Posterior cingulate gyrus (tissue), 11 donors: ENCODE measurements around the gene TGIF2.

Experiments
- DNase-seq, 10 donors: peaks; one replicate each; pipeline versions ENCODE4 v3.0.0 to v3.0.0-alpha.2; 2020 to 2021; ENCODE audit warnings: mixed read lengths in 3 of 10
- intact Hi-C: fragments of 100-400 bp; cut with DNase I; formaldehyde crosslinking; loops from one replicate; pipeline ENCODE4 v1.15.1; 2023

TGIF2 gene

DNA sequence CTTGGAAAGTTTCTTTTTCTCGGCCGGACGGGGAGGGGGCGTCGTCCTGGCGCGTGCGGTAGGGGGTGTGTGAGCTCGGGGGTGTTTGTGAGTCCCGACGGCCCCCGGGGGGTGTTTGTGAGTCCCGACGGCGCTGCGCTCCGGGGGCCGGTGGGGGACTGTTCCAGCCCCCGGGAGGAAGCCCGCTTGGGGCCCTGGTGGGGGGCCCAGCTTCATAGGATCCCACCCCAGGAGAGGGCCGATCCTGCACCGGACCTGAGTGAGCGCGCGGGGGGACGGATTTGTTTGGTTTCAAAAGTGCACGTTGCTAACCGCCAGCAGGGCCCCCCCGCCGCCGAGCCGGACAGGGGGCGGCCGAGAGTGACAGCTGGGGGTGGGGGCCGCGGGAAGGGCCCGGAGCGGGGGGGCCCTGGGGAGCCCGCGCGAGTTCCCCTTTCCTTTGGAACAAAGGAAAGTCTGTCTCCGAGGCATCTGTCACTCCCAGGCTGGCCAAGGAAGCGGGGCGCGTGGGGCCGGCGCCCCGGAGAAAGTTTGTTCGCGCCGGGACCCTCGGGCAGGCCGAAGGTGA is 485 bp downstream of the TGIF2 start:
- intact Hi-C loops, result no loop called here
- peak in 4 of 10 donors; percentile 26 to 89 (median 58) for DNase-seq

- intact Hi-C loops, result no loop called here
- DNase-seq, result peak in 2 of 10 donors; percentile 20 to 68
Observed at GRCh38 chr20:36574366-36575135, 1.2 kb downstream of the TGIF2 start.

- no peak for DNase-seq
- intact Hi-C loops, result no loop called here
Observed at GRCh38 chr20:36576081-36576445, 2.7 kb downstream of the TGIF2 start.

GRCh38 chr20:36578356-36579041 is 5.1 kb downstream of the TGIF2 start:
- intact Hi-C loops, result no loop called here
- DNase-seq, result peak in 2 of 10 donors; percentile 18 to 29

- no peak for DNase-seq
- intact Hi-C loops, result no loop called here
Observed at GRCh38 chr20:36579996-36580545, 6.7 kb downstream of the TGIF2 start.

GRCh38 chr20:36582322-36582721 is 8.9 kb downstream of the TGIF2 start:
- intact Hi-C loops, result no loop called here
- no peak for DNase-seq

DNA sequence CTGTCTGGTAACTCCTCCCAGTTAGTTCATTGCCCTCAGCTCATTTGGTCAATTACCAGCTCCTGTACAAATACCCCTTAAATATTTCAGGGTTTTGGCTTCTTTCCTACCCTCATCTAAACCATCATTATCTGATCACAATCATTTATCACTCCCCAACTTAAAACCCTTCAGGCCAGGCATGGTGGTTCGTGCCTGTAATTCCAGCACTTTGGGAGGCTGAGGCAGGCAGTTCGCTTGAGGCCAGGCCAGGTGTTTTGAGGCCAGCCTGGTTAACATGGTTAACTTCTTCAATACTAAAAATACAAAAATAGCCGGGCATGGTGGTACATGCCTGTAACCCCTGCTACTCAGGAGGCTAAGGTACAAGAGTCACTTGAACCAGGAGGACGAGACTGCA is 9.4 kb downstream of the TGIF2 start:
- intact Hi-C loops, result no loop called here

GRCh38 chr20:36584018-36584481 is 10.7 kb downstream of the TGIF2 start:
- intact Hi-C loops, result no loop called here
- no peak for DNase-seq

More for the DNA sequence above, 9.4 kb downstream of the TGIF2 start:
- no peak for DNase-seq

DNA sequence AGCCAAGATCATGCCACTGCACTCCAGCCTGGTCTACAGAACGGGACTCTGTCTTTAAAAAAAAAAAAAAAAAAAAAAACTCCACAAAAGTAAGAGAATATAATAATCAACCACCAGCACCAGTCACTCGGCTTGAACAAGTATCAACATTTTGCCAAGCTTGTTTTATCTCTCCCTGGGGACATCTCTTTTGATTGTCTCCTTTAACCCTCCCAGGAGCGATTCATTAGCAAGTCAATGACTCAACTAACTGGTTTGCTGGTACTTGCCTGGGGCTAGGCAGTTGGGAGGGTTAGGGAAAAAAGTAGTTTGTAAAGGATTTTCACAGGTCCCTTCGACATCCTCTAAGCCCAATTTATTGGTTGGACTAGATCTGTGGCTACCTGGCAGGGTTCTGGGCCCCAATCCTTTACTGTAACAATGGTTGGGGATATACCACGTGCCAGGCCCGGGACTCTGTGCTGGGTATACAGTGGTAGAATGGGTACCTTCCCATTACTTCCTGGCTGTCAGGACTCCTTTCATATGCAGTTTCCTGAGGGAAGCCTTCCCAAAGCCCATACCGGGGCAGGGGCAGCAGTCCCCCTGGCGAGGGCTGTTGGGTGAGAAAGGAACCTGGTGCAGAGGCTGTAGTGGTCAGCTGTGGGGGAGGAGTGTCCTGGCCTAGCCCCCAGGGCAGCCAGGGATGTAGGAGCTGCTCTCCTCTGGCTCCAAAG is 12.2 kb downstream of the TGIF2 start:
- peak in 1 of 10 donors; percentile 24 for DNase-seq
- intact Hi-C loops, result no loop called here

- no peak for DNase-seq
- intact Hi-C loops, result no loop called here
Observed at GRCh38 chr20:36587388-36588070, 14.1 kb downstream of the TGIF2 start.

GRCh38 chr20:36591281-36591680 is 17.9 kb downstream of the TGIF2 start:
- peak in 1 of 10 donors; percentile 54 for DNase-seq

GRCh38 chr20:36591854-36592641 is 18.7 kb downstream of the TGIF2 start:
- peak in 4 of 10 donors; percentile 37 to 59 (median 46) for DNase-seq
- intact Hi-C loops, result loop anchor here (5.0 kb wide), 1 partner anchor 35 kb away; no protein-coding TSS in a partner anchor

More at GRCh38 chr20:36591281-36591680, 17.9 kb downstream of the TGIF2 start:
- intact Hi-C loops, result loop anchor here (5.0 kb wide), 1 partner anchor 34 kb away; no protein-coding TSS in a partner anchor

GRCh38 chr20:36593347-36593929 is 20.0 kb downstream of the TGIF2 start:
- peak in 1 of 10 donors; percentile 25 for DNase-seq
- intact Hi-C loops, result loop anchor here (5.0 kb wide), 1 partner anchor 36 kb away; no protein-coding TSS in a partner anchor

GRCh38 chr20:36599912-36600345 is 26.5 kb downstream of the TGIF2 start:
- intact Hi-C loops, result loop anchor here (10.0 kb wide), 1 partner anchor 135 kb away; no protein-coding TSS in a partner anchor
- DNase-seq, result peak in 1 of 10 donors; percentile 6

DNA sequence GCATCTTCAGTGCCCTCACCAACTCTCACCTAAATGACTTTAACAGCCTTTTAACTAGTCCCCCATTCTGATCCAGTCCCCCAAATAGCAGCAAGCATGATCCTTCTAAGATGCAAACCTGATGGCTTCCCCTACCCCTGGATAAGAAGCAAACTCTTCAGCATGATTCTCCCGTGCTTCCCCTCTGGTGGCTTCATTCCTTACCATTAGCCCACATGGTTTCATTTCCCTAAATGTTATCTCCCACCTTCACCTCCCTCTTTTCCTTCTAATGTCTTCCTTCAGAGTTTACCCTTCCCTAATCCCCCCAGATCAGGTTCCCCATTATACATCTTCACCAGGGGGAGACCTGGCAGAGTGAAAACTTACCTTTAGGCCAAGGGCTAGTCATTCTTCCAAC is 28.1 kb downstream of the TGIF2 start:
- intact Hi-C loops, result loop anchor here (10.0 kb wide), 1 partner anchor 137 kb away; no protein-coding TSS in a partner anchor
- DNase-seq, result no peak

- DNase-seq, result peak in 5 of 10 donors; percentile 23 to 88 (median 77)
- intact Hi-C loops, result loop anchor here (1.0 to 10.0 kb wide), 4 partner anchors 49 to 257 kb away; a partner anchor contains a TSS
Observed at GRCh38 chr20:36604952-36605398, 31.6 kb downstream of the TGIF2 start.

GRCh38 chr20:36605399-36606157 is 32.2 kb downstream of the TGIF2 start, which contains the start of gene RAB5IF:
Gene RAB5IF (plus strand): TSS chr20:36605779. CDS start chr20:36605952, 173 bp downstream.
- peak; percentile 95 to 99 (median 97) for DNase-seq
- intact Hi-C loops, result loop anchor here (1.0 to 10.0 kb wide), 4 partner anchors 49 to 257 kb away; a partner anchor contains a TSS
